ENCODE results near the gene CYP1A2.

CYP1A2 gene

GRCh38 chr15:74754593-74755215, 6.1 kb downstream of the CYP1A2 start:
- H3K4me3 ChIP-seq = no peak overlapping the region
- intact Hi-C loops (cut with DNase I; ENCODE audit: low total_unique reads) = loop anchor here (5.0 kb wide), 1 partner anchor 357 kb away; no protein-coding TSS in a partner anchor
- DNase-seq = no peak

DNA sequence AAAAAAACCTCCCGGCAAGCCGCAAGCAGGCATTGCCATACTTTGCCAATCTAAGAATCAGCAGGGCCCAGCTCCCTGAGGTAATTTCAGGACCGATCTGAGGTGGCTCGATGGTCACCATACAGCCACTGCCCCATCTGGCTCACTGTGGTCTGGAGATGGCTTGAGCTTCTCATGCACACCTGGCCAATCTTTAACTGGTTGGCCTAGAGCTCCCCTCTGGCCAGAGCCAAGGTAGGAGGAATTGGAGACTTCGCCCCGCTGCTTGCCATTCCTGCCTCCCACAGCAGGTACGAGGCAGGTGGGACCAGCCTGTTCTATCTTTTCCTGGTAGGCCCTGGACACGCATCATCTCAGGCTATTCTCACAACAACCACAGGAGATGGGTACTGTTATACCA, 10.1 kb downstream of the CYP1A2 start:
- no peaks in the 10 kb centered on the region for H3K4me1 ChIP-seq
- H3K4me3 ChIP-seq = no peak overlapping the region
- peaks cover 0 to 27% of the 10 kb centered on the region in 2 donors for H3K27me3 ChIP-seq
- no peak for DNase-seq
- H3K36me3 ChIP-seq = no peaks in the 10 kb centered on the region
- H3K9me3 ChIP-seq = no peaks in the 10 kb centered on the region
- TF ChIP-seq, protein P1, sequence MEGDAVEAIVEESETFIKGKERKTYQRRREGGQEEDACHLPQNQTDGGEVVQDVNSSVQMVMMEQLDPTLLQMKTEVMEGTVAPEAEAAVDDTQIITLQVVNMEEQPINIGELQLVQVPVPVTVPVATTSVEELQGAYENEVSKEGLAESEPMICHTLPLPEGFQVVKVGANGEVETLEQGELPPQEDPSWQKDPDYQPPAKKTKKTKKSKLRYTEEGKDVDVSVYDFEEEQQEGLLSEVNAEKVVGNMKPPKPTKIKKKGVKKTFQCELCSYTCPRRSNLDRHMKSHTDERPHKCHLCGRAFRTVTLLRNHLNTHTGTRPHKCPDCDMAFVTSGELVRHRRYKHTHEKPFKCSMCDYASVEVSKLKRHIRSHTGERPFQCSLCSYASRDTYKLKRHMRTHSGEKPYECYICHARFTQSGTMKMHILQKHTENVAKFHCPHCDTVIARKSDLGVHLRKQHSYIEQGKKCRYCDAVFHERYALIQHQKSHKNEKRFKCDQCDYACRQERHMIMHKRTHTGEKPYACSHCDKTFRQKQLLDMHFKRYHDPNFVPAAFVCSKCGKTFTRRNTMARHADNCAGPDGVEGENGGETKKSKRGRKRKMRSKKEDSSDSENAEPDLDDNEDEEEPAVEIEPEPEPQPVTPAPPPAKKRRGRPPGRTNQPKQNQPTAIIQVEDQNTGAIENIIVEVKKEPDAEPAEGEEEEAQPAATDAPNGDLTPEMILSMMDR (IDR thresholded peaks at IDR 0.05) = no peak
- H3K27ac ChIP-seq = no peak overlapping the region
- intact Hi-C loops (cut with DNase I; ENCODE audit: low total_unique reads) = no loop called here

More at GRCh38 chr15:74754593-74755215, 6.1 kb downstream of the CYP1A2 start:
- H3K4me1 ChIP-seq = no peaks in the 10 kb centered on the region
- H3K9me3 ChIP-seq = no peaks in the 10 kb centered on the region
- peaks cover 0 to 6% of the 10 kb centered on the region in 2 donors for H3K27me3 ChIP-seq
- no peaks in the 10 kb centered on the region for H3K36me3 ChIP-seq
- TF ChIP-seq, protein P1 (IDR thresholded peaks at IDR 0.05) = no peak
- H3K27ac ChIP-seq = no peak overlapping the region

DNA sequence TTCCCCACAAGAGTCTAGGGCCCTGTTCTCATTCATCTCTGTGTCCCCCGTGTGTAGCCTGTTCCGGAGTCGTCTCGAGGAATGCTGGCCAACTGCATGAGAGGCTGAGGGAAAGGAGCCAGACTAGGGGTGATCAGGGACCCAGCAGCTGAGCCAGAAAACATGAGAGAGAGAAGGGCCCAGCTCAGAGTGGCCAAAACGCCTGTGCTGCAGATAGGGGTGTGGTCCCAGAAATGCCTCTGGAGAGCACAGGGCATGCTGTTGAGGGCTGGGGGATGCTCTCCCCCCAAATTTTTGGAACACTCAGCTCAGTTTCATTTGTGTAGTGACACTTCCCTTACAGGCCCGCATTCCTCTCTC, 14.1 kb downstream of the CYP1A2 start:
- intact Hi-C loops (cut with DNase I; ENCODE audit: low total_unique reads) = no loop called here
- no peaks in the 10 kb centered on the region for H3K9me3 ChIP-seq
- no peak overlapping the region for H3K4me3 ChIP-seq
- TF ChIP-seq, protein P1 (IDR thresholded peaks at IDR 0.05) = no peak
- DNase-seq = no peak
- H3K27me3 ChIP-seq = peaks cover 0 to 39% of the 10 kb centered on the region in 2 donors
- H3K36me3 ChIP-seq = no peaks in the 10 kb centered on the region
- H3K4me1 ChIP-seq = no peaks in the 10 kb centered on the region
- H3K27ac ChIP-seq = no peak overlapping the region

DNA sequence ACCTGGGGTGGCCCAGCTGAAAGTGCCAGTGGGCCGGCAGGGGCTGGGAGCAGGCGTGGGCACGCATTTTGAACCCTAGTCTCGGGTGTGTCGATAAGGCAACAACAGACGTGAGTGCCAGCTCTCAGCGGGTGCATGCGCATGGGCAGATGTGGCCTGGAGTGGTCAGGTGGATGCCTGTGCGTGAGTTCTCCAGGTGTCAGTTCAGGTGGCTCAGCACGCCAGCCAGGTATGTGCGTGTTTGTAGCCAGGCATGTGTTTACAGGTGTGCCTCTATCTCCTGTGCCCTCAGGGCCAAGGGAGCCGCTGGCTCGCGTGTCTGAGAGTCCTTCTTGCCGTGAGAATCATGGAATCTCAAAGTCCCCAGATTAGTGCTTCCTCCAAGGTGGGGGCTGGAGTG, 14.8 kb downstream of the CYP1A2 start:
- intact Hi-C loops (cut with DNase I; ENCODE audit: low total_unique reads) = no loop called here
- H3K36me3 ChIP-seq = no peaks in the 10 kb centered on the region
- H3K4me3 ChIP-seq = no peak overlapping the region
- peaks cover 0 to 3% (median under 1%) of the 10 kb centered on the region in 4 donors for H3K4me1 ChIP-seq
- H3K9me3 ChIP-seq = no peaks in the 10 kb centered on the region
- TF ChIP-seq, protein P1 (IDR thresholded peaks at IDR 0.05) = no peak
- DNase-seq = no peak
- no peak overlapping the region for H3K27ac ChIP-seq
- H3K27me3 ChIP-seq = peaks cover 0 to 45% of the 10 kb centered on the region in 2 donors

- no peak overlapping the region for H3K27ac ChIP-seq
- H3K27me3 ChIP-seq = peaks cover 0 to 51% of the 10 kb centered on the region in 2 donors
- TF ChIP-seq, protein P1 (IDR thresholded peaks at IDR 0.05) = no peak
- DNase-seq = no peak
- no peaks in the 10 kb centered on the region for H3K36me3 ChIP-seq
- intact Hi-C loops (cut with DNase I; ENCODE audit: low total_unique reads) = no loop called here
- no peaks in the 10 kb centered on the region for H3K9me3 ChIP-seq
- no peak overlapping the region for H3K4me3 ChIP-seq
- H3K4me1 ChIP-seq = peaks cover 0 to 16% (median 9%) of the 10 kb centered on the region in 4 donors
These were observed 18.8 kb downstream of the CYP1A2 start for GRCh38 chr15:74767167-74768098.

Data from tibial artery (tissue), 4 donors.